Measurements from ENCODE around the gene GLCCI1. TPM values are rescaled to one million over a fixed set of nuclear protein-coding genes. Genes with fewer than 3 reads are reported as not detected.

The GLCCI1 gene
- total RNA-seq, 1 donor from 2014 or later = 0.21 TPM

GRCh38 chr7:7966141-7966734, 2.4 kb upstream of the GLCCI1 start:
- no peak for TF ChIP-seq CTCF (IDR thresholded peaks at IDR 0.05)
- no peak overlapping the region for H3K4me3 ChIP-seq
- DNase-seq (ENCODE audit: low spot score in 2 of 2) = no peak
- no peak overlapping the region for H3K27ac ChIP-seq
- no peaks in the 10 kb centered on the region for H3K9me3 ChIP-seq
- no peaks in the 10 kb centered on the region for H3K36me3 ChIP-seq
- intact Hi-C loops (cut with DNase I) = loop anchor here (5.0 kb wide), 1 partner anchor 101 kb away; no protein-coding TSS in a partner anchor
- H3K4me1 ChIP-seq = peaks cover 0 to 5% of the 10 kb centered on the region in 2 donors
- H3K27me3 ChIP-seq = no peaks in the 10 kb centered on the region

GRCh38 chr7:7967886-7968543, 581 bp upstream of the GLCCI1 start:
- intact Hi-C loops (cut with DNase I) = loop anchor here (1.0 to 5.0 kb wide), 4 partner anchors 99 to 785 kb away; partner anchors contain the start of genes C1GALT1, MIOS and UMAD1
- Histone ChIP-seq H3K36me3 (no peaks in the 10 kb centered on the region), H3K27ac (peak overlapping the region; percentile 61 to 92), H3K4me3 (peak overlapping the region; percentile 95 to 99), H3K9me3 (no peaks in the 10 kb centered on the region), H3K27me3 (no peaks in the 10 kb centered on the region), H3K4me1 (peaks cover 0 to 9% of the 10 kb centered on the region in 2 donors)
- no peak for TF ChIP-seq CTCF (IDR thresholded peaks at IDR 0.05)
- DNase-seq (ENCODE audit: low spot score in 2 of 2) = no peak

GRCh38 chr7:7969306-7970236, 975 bp downstream of the GLCCI1 start:
- Histone ChIP-seq H3K4me3 (peak overlapping the region; percentile 95 to 99), H3K27ac (peak overlapping the region; percentile 92 to 99), H3K4me1 (peaks cover 0 to 9% of the 10 kb centered on the region in 2 donors), H3K9me3 (no peaks in the 10 kb centered on the region), H3K27me3 (no peaks in the 10 kb centered on the region), H3K36me3 (no peaks in the 10 kb centered on the region)
- intact Hi-C loops (cut with DNase I) = loop anchor here (2.0 to 5.0 kb wide), 3 partner anchors 98 to 787 kb away; partner anchors contain the start of genes C1GALT1 and MIOS
- TF ChIP-seq CTCF (IDR thresholded peaks at IDR 0.05) = peak in 1 of 3 experiments; percentile 15
- peak in 1 of 2 donors; percentile 67 for DNase-seq (ENCODE audit: low spot score in 2 of 2)

- Histone ChIP-seq H3K36me3 (no peaks in the 10 kb centered on the region), H3K4me1 (peaks cover 0 to 9% of the 10 kb centered on the region in 2 donors), H3K27me3 (no peaks in the 10 kb centered on the region), H3K4me3 (peak overlapping the region; percentile 95 to 99), H3K9me3 (no peaks in the 10 kb centered on the region), H3K27ac (peak overlapping the region in 1 of 2 donors; percentile 99)
- intact Hi-C loops (cut with DNase I) = no loop called here
- no peak for TF ChIP-seq CTCF (IDR thresholded peaks at IDR 0.05)
- no peak for DNase-seq (ENCODE audit: low spot score in 2 of 2)
Measured at GRCh38 chr7:7970237-7970530, 1.6 kb downstream of the GLCCI1 start.

- Histone ChIP-seq H3K4me3 (peak overlapping the region; percentile 95 to 99), H3K9me3 (no peaks in the 10 kb centered on the region), H3K27me3 (no peaks in the 10 kb centered on the region), H3K36me3 (no peaks in the 10 kb centered on the region), H3K27ac (no peak overlapping the region), H3K4me1 (peaks cover 0 to 9% of the 10 kb centered on the region in 2 donors)
- intact Hi-C loops (cut with DNase I) = no loop called here
- no peak for TF ChIP-seq CTCF (IDR thresholded peaks at IDR 0.05)
- DNase-seq (ENCODE audit: low spot score in 2 of 2) = no peak
Measured at GRCh38 chr7:7970531-7971307, 2.1 kb downstream of the GLCCI1 start.

Measured in ascending aorta (tissue), 2 donors.